Esophagus muscularis mucosa (tissue), 4 donors: ENCODE results near the gene SEMA5A. TPM values are rescaled to one million over a fixed set of nuclear protein-coding genes. Genes with fewer than 3 reads are reported as not detected.
A peak's percentile ranks its signal among the peaks of the same experiment; 100 is the strongest.

Experiments
- DNase-seq: peaks from one replicate; pipeline ENCODE4 v3.0.0-alpha.2; 2017; ENCODE audit errors: extremely low spot score
- H3K27ac ChIP-seq, 4 donors: fragments of 200-600 bp; sonication (generic); replicated peaks in 1 of 4; 1 replicate in 3 of 4; 2 replicates in 1 of 4; pipeline ENCODE4 v1.5.1; 2016 to 2019; ENCODE audit warnings: mild to moderate bottlenecking in 1 of 4
- H3K27me3 ChIP-seq, 4 donors: fragments of 200-600 bp; sonication (generic); one replicate each; pipeline versions ENCODE4 v1.5.1 to v1.6.0; 2016 to 2019
- H3K36me3 ChIP-seq, 4 donors: fragments of 200-600 bp; sonication (generic); one replicate each; pipeline ENCODE4 v1.5.1; 2016 to 2019
- H3K4me1 ChIP-seq, 4 donors: fragments of 200-600 bp; sonication (generic); one replicate each; pipeline ENCODE4 v1.5.1; 2016 to 2019
- H3K4me3 ChIP-seq, 4 donors: fragments of 200-600 bp; sonication (generic); 1 replicate in 2 of 4; 2 replicates in 2 of 4; pipeline ENCODE4 v1.5.1; 2016 to 2019; ENCODE audit warnings: mild to moderate bottlenecking in 4 of 4, moderate library complexity in 1 of 4
- H3K9me3 ChIP-seq, 4 donors: fragments of 200-600 bp; sonication (generic); 1 replicate in 3 of 4; 2 replicates in 1 of 4; pipeline ENCODE4 v1.5.1; 2016 to 2019
- EP300 ChIP-seq: sonication (generic); formaldehyde crosslinking; IDR thresholded peaks from one replicate; pipeline ENCODE4 v1.6.1; 2017; ENCODE audit warnings: antibody characterized with exemption
- POLR2A ChIP-seq: fragments of 450-650 bp; IDR thresholded peaks from one replicate; pipeline ENCODE4 v1.6.1; 2017; ENCODE audit warnings: antibody characterized with exemption, moderate library complexity, mild to moderate bottlenecking, low read depth
- POLR2AphosphoS5 ChIP-seq, 2 donors: sonication (generic); formaldehyde crosslinking; IDR thresholded peaks; one replicate each; pipeline ENCODE4 v1.6.1; 2017; ENCODE audit warnings: antibody characterized with exemption in 2 of 2
- WGBS: methylation state at CpG from one replicate; pipeline ENCODE4 v1.1.5; 2018; 5-methylcytosine and 5-hydroxymethylcytosine counted together
- intact Hi-C: fragments of 100-400 bp; cut with DNase I; formaldehyde crosslinking; loops from one replicate; pipeline ENCODE4 v1.15.1; 2023
- total RNA-seq, 4 donors: library from RNA; depleted of rRNA; stranded (reverse); fragments of >200 nt; gene quantifications; one replicate each; pipeline versions ENCODE4 v1.1.0 to v1.2.1, GENCODE V29; 2016
- TF ChIP-seq, protein P1 (sequence below), 3 experiments: fragments of 200-600 bp in 2 of 3; fragments of 450-650 bp in 1 of 3; sonication (generic) in 2 of 3; IDR thresholded peaks; one replicate each; pipeline ENCODE4 v1.5.1; 2017 to 2019; ENCODE audit warnings: antibody characterized with exemption in 3 of 3, mild to moderate bottlenecking in 2 of 3, moderate library complexity in 1 of 3

The SEMA5A gene
- total RNA-seq, 4 donors from 2014 or later: 2.1 to 5.6 (median 3.5) TPM

DNA sequence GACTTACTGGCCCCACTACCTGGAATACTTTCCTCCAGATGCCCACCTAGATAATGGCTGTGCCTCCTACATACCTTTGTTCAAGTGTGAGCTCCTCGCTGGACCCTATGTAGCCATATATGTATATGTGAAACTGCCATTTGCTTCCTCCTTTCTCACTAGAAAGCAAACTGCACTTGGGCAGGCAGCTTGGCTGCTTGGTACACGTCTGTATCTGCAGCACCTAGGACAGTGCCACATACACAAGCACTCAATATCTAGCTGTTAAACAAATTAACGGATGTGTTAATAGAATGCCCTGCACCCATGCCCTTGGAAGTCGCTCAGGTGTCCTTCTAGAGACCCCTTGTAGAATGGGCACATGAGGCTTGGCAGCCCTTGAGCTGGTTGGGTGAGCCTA lies 301.5 kb downstream of the SEMA5A start:
- H3K27ac ChIP-seq: no peak overlapping the region

DNA sequence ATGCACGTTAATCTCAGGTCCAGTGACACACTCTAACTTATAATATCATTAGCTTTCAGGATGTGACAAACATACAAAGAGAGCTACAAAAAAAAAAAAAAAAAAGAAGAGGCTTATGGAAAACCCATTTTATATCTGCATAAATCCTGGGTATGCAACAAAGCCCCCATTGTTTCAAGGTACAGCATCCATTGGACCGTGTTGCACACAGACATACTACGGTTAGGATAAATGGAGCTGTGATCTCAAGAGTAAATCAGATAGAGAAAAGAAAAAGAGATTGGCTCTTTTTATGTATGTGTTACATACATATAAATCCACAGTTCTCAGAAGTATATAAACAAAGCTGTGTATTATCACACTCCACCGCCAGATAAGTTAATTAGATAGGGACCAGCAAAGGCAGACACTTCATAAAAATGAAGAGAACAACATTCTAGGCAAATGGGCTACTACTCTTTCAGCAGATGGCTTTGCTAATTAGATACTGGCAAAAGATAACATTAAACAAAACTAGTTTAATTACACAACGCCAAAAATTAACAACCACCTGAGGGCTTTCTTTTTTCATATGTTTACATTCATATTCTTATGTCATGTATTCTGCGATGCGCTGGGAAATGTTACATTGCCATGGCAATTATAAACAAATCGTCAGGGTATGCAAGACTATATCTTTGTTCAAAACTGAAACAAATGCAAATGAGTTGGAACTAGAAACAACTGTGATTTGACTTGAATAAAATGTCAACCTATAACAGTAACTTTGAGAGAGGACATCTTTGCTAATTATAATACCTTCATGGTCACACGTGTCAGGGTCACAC lies 304.2 kb downstream of the SEMA5A start:
- TF ChIP-seq, protein P1, sequence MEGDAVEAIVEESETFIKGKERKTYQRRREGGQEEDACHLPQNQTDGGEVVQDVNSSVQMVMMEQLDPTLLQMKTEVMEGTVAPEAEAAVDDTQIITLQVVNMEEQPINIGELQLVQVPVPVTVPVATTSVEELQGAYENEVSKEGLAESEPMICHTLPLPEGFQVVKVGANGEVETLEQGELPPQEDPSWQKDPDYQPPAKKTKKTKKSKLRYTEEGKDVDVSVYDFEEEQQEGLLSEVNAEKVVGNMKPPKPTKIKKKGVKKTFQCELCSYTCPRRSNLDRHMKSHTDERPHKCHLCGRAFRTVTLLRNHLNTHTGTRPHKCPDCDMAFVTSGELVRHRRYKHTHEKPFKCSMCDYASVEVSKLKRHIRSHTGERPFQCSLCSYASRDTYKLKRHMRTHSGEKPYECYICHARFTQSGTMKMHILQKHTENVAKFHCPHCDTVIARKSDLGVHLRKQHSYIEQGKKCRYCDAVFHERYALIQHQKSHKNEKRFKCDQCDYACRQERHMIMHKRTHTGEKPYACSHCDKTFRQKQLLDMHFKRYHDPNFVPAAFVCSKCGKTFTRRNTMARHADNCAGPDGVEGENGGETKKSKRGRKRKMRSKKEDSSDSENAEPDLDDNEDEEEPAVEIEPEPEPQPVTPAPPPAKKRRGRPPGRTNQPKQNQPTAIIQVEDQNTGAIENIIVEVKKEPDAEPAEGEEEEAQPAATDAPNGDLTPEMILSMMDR (IDR thresholded peaks at IDR 0.05): no peak
- TF ChIP-seq POLR2A (no peak), POLR2AphosphoS5 (IDR thresholded peaks at IDR 0.05) (no peak), EP300 (no peak)
- peak; percentile 45 for DNase-seq
- Histone ChIP-seq H3K4me1 (no peaks in the 10 kb centered on the region), H3K4me3 (no peak overlapping the region), H3K36me3 (no peaks in the 10 kb centered on the region), H3K27ac (no peak overlapping the region), H3K27me3 (no peaks in the 10 kb centered on the region), H3K9me3 (no peaks in the 10 kb centered on the region)
- 79% methylated on average over 9 of the region's 9 CpGs for WGBS
- intact Hi-C loops: no loop called here

More for the DNA sequence above, 301.5 kb downstream of the SEMA5A start:
- TF ChIP-seq POLR2A: no peak
- TF ChIP-seq, protein P1 (IDR thresholded peaks at IDR 0.05): no peak
- TF ChIP-seq EP300: no peak
- no peak for TF ChIP-seq POLR2AphosphoS5 (IDR thresholded peaks at IDR 0.05)
- Histone ChIP-seq H3K36me3 (no peaks in the 10 kb centered on the region), H3K4me1 (no peaks in the 10 kb centered on the region), H3K4me3 (no peak overlapping the region), H3K9me3 (no peaks in the 10 kb centered on the region), H3K27me3 (no peaks in the 10 kb centered on the region)
- intact Hi-C loops: no loop called here
- WGBS: 80% methylated on average over 4 of the region's 4 CpGs
- DNase-seq: no peak

DNA sequence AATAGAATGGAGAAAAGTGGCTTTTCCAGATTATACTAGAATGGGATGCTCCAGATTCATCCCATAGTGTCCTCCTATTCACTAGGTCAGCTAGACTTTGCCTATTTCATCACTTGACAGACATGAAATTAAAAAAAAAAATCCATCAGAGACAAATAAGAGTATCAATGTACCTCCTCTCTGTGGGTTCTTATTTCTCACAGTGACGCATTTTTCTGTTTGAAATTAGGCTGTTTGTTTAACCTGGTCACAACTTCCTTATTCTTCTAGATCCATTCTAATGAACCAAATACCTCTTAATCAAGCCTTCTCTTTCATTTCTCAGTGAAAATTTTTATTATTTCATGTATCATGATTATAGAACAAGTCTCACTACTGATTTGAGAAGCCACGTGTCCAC lies 305.4 kb downstream of the SEMA5A start:
- Histone ChIP-seq H3K9me3 (no peaks in the 10 kb centered on the region), H3K4me1 (no peaks in the 10 kb centered on the region), H3K36me3 (no peaks in the 10 kb centered on the region), H3K27me3 (no peaks in the 10 kb centered on the region), H3K27ac (no peak overlapping the region), H3K4me3 (no peak overlapping the region)
- intact Hi-C loops: no loop called here
- 92% methylated on average over 2 of the region's 2 CpGs for WGBS
- no peak for DNase-seq
- TF ChIP-seq POLR2A (no peak), EP300 (no peak), POLR2AphosphoS5 (IDR thresholded peaks at IDR 0.05) (no peak)
- TF ChIP-seq, protein P1 (IDR thresholded peaks at IDR 0.05): no peak

DNA sequence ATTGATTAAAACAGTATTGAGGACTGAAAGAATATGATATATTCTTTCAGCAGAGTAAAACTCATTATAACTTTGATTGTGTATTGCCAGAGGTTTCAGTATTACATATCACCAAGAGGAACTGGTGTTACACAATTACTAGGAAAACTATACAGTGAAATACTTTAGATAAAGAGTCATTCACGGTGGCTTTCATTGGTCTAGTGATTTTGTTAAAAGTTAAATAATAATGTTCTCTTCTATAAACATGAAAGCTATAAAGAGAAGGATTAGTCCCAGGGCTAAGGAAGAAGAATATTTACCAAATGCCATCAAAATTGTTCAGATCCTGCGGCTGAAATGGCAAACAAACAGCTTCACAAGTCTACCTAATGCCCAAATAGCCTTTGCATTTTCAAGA lies 306.2 kb downstream of the SEMA5A start:
- WGBS: 77% methylated on average over 2 of the region's 2 CpGs
- Histone ChIP-seq H3K27me3 (no peaks in the 10 kb centered on the region), H3K4me3 (no peak overlapping the region), H3K4me1 (no peaks in the 10 kb centered on the region), H3K9me3 (no peaks in the 10 kb centered on the region), H3K36me3 (no peaks in the 10 kb centered on the region), H3K27ac (no peak overlapping the region)
- TF ChIP-seq, protein P1 (IDR thresholded peaks at IDR 0.05): no peak
- TF ChIP-seq POLR2A: no peak
- no peak for TF ChIP-seq EP300
- TF ChIP-seq POLR2AphosphoS5 (IDR thresholded peaks at IDR 0.05): no peak
- intact Hi-C loops: no loop called here
- DNase-seq: peak; percentile 12
